ENCODE data around the gene USP12. TPM values are rescaled to one million over a fixed set of nuclear protein-coding genes. Genes with fewer than 3 reads are reported as not detected.

USP12 gene
- total RNA-seq, 4 donors from 2014 or later: 19.2 to 33.7 (median 25.9) TPM

DNA sequence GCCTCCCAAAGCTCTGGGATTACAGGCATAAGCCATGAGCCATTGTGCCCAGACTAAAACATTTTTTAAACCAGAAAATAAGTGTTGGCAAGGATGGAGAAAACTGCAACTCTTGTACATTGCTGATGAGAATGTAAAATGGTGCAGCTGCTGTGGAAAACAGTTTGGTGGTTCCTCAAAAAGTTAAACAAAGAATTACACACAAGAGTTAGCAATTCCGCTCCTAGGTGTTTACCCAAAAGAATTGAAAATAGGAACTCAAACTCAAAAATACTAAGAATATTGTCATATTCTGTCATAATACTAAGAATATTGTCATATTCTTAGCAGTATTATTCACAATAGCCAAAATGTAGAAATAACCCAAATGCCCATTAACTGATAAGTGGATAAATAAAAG is 39.7 kb upstream of the USP12 start:
- intact Hi-C loops (cut with DNase I): no loop called here
- Histone ChIP-seq H3K4me1 (no peaks in the 10 kb centered on the region), H3K27me3 (no peaks in the 10 kb centered on the region), H3K9me3 (no peaks in the 10 kb centered on the region), H3K36me3 (no peaks in the 10 kb centered on the region), H3K4me3 (replicated peaks in 1 of 3) (no peak overlapping the region), H3K27ac (no peak overlapping the region)
- WGBS, 2 donors: 100% methylated on average over 1 of the region's 1 CpG
- DNase-seq: no peak
- TF ChIP-seq POLR2A (IDR thresholded peaks at IDR 0.05): no peak
- TF ChIP-seq, protein P1, sequence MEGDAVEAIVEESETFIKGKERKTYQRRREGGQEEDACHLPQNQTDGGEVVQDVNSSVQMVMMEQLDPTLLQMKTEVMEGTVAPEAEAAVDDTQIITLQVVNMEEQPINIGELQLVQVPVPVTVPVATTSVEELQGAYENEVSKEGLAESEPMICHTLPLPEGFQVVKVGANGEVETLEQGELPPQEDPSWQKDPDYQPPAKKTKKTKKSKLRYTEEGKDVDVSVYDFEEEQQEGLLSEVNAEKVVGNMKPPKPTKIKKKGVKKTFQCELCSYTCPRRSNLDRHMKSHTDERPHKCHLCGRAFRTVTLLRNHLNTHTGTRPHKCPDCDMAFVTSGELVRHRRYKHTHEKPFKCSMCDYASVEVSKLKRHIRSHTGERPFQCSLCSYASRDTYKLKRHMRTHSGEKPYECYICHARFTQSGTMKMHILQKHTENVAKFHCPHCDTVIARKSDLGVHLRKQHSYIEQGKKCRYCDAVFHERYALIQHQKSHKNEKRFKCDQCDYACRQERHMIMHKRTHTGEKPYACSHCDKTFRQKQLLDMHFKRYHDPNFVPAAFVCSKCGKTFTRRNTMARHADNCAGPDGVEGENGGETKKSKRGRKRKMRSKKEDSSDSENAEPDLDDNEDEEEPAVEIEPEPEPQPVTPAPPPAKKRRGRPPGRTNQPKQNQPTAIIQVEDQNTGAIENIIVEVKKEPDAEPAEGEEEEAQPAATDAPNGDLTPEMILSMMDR (IDR thresholded peaks at IDR 0.05): no peak

DNA sequence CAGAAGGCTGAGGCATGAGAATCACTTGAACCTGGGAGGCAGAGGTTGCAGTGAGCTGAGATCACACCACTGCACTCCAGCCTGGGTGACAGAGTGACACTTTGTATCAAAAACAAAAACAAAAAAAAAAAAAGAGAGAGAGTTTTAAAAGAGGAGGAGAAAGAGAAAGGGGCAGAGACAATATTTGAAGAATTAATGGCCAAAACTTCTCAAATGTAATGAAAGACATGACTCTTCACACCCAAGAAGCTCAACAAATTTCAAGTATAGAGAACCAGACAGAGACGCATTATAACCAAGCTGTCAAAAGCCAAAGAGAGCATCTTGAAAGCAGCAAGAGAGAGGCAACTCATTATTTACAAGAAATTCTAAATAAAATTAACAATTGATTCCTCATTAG is 36.9 kb upstream of the USP12 start:
- H3K4me1 ChIP-seq: no peaks in the 10 kb centered on the region
- 92 to 95% methylated on average over 1 of the region's 1 CpG for WGBS, 2 donors
- intact Hi-C loops (cut with DNase I): loop anchor here (10.0 kb wide), 1 partner anchor 224 kb away; no protein-coding TSS in a partner anchor
- no peaks in the 10 kb centered on the region for H3K27me3 ChIP-seq
- TF ChIP-seq POLR2A (IDR thresholded peaks at IDR 0.05): no peak
- TF ChIP-seq, protein P1 (IDR thresholded peaks at IDR 0.05): no peak
- no peak for DNase-seq
- H3K36me3 ChIP-seq: no peaks in the 10 kb centered on the region
- H3K27ac ChIP-seq: no peak overlapping the region
- H3K4me3 ChIP-seq (replicated peaks in 1 of 3): no peak overlapping the region
- no peaks in the 10 kb centered on the region for H3K9me3 ChIP-seq

DNA sequence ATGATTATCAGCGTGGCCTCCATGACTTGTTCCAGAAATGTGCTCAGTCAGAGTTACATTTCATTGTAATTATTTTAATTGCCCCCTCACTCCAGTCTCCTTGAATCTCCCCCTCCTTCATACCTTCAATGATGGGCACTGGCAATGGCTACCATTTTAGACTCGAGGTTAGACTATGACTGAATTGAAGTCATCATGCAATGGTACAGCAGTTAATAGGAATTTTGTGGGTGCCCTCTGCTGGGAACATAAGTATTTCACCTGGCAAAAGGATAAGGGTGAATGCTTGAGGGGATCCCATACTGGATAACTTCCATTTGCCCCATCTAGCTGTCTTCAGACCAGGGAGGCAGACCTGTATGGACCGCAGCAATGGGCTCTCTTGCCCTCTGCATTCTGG is 32.2 kb upstream of the USP12 start:
- H3K4me1 ChIP-seq: no peaks in the 10 kb centered on the region
- intact Hi-C loops (cut with DNase I): loop anchor here (10.0 kb wide), 1 partner anchor 219 kb away; no protein-coding TSS in a partner anchor
- no peaks in the 10 kb centered on the region for H3K27me3 ChIP-seq
- no peaks in the 10 kb centered on the region for H3K9me3 ChIP-seq
- peak in 1 of 2 donors; percentile 1 for DNase-seq
- H3K4me3 ChIP-seq (replicated peaks in 1 of 3): no peak overlapping the region
- H3K27ac ChIP-seq: no peak overlapping the region
- TF ChIP-seq POLR2A (IDR thresholded peaks at IDR 0.05): no peak
- TF ChIP-seq, protein P1 (IDR thresholded peaks at IDR 0.05): peak in 1 of 6 experiments; percentile 12
- WGBS, 2 donors: 80 to 88% methylated on average over 3 of the region's 3 CpGs
- H3K36me3 ChIP-seq: no peaks in the 10 kb centered on the region

DNA sequence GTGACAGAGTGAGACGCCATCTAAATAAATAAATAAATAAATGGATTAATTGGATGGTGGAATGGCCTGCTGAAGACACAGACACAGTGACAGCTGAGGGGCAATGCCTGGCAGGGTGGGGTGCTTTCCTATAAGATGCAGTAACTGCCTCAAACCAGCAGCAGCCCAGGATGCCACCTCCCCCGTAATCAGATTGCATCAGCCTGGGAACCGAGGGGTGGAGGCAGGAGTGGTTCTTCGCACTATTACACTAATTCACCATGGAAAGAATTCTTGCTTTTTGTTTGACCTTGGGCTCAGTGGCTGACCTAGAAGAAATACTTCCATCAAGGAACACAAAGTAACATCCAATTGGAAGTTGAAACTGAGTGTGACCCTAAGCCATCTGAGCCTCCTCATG is 31.6 kb upstream of the USP12 start:
- Histone ChIP-seq H3K4me3 (replicated peaks in 1 of 3) (no peak overlapping the region), H3K27me3 (no peaks in the 10 kb centered on the region), H3K4me1 (no peaks in the 10 kb centered on the region), H3K27ac (no peak overlapping the region), H3K36me3 (no peaks in the 10 kb centered on the region), H3K9me3 (no peaks in the 10 kb centered on the region)
- TF ChIP-seq, protein P1 (IDR thresholded peaks at IDR 0.05): no peak
- no peak for TF ChIP-seq POLR2A (IDR thresholded peaks at IDR 0.05)
- WGBS, 2 donors: 90 to 92% methylated on average over 4 of the region's 4 CpGs
- no peak for DNase-seq
- intact Hi-C loops (cut with DNase I): loop anchor here (10.0 kb wide), 1 partner anchor 218 kb away; no protein-coding TSS in a partner anchor

DNA sequence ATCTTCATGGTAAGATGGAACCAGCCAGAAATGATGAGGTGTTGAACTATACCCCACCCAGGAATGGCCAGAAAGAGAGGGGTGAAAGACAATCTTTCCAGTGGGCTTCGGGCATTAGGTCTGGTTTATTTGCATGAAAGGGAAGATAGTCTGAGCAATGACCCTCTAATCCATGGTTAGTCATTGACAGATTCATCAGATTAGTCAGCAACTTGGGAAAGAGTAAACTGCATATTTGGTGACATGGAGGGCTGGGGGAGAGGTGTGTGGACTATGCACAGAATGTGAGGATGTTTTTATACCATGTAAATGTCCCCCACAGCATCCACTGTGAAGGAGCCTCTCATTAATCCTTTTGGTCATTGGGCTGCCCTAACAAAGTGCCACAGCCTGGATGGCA is 30.1 kb upstream of the USP12 start:
- intact Hi-C loops (cut with DNase I): loop anchor here (10.0 kb wide), 1 partner anchor 217 kb away; no protein-coding TSS in a partner anchor
- Histone ChIP-seq H3K4me3 (replicated peaks in 1 of 3) (no peak overlapping the region), H3K36me3 (no peaks in the 10 kb centered on the region), H3K27ac (no peak overlapping the region), H3K9me3 (no peaks in the 10 kb centered on the region), H3K4me1 (no peaks in the 10 kb centered on the region), H3K27me3 (no peaks in the 10 kb centered on the region)
- no peak for TF ChIP-seq POLR2A (IDR thresholded peaks at IDR 0.05)
- TF ChIP-seq, protein P1 (IDR thresholded peaks at IDR 0.05): no peak
- no peak for DNase-seq
- 65 to 67% methylated on average over 1 of the region's 1 CpG for WGBS, 2 donors

Data from thyroid gland (tissue), 4 donors.